Femur (tissue), 1 donor: ENCODE data around the gene TNXB.
A peak's percentile ranks its signal among the peaks of the same experiment; 100 is the strongest.
"Not testable (repeated sequence)": the region's sequence is repeated elsewhere in the genome, so short reads cannot be mapped to it uniquely, and the experiment has no call there.

Source experiments
- DNase-seq: peaks from one replicate; pipeline ENCODE4 v3.0.0-alpha.2; 2017

The TNXB gene

GRCh38 chr6:32084780-32085179 is 24.4 kb downstream of the TNXB start:
- DNase-seq: no peak

- DNase-seq: no peak
Observed at GRCh38 chr6:32083812-32084768, 25.0 kb downstream of the TNXB start.

- no peak for DNase-seq
Observed at GRCh38 chr6:32082935-32083334, 26.2 kb downstream of the TNXB start.

GRCh38 chr6:32082478-32082877 is 26.7 kb downstream of the TNXB start:
- DNase-seq: peak; percentile 72

GRCh38 chr6:32081168-32081990 is 27.8 kb downstream of the TNXB start:
- peak; percentile 90 for DNase-seq

GRCh38 chr6:32079566-32080290 is 29.4 kb downstream of the TNXB start:
- no peak for DNase-seq

GRCh38 chr6:32076321-32076809 is 32.8 kb downstream of the TNXB start:
- peak; percentile 78 for DNase-seq

- DNase-seq: no peak
Observed at GRCh38 chr6:32075781-32076180, 33.4 kb downstream of the TNXB start.

- DNase-seq: no peak
Observed at GRCh38 chr6:32074996-32075532, 34.1 kb downstream of the TNXB start.

GRCh38 chr6:32073613-32074012 is 35.5 kb downstream of the TNXB start:
- DNase-seq: no peak

GRCh38 chr6:32073101-32073500 is 36.0 kb downstream of the TNXB start:
- DNase-seq: no peak

GRCh38 chr6:32070814-32071543 is 38.2 kb downstream of the TNXB start:
- DNase-seq: peak; percentile 85

- no peak for DNase-seq
Observed at GRCh38 chr6:32069878-32070515, 39.1 kb downstream of the TNXB start.

- no peak for DNase-seq
Observed at GRCh38 chr6:32069460-32069859, 39.7 kb downstream of the TNXB start.

GRCh38 chr6:32068867-32069266 is 40.3 kb downstream of the TNXB start:
- no peak for DNase-seq

- DNase-seq: not testable (repeated sequence)
Observed at GRCh38 chr6:32068315-32068714, 40.8 kb downstream of the TNXB start.

GRCh38 chr6:32067521-32067920 is 41.6 kb downstream of the TNXB start:
- DNase-seq: not testable (repeated sequence)

- DNase-seq: no peak
Observed at GRCh38 chr6:32064706-32065105, 44.4 kb downstream of the TNXB start.

- DNase-seq: no peak
Observed at GRCh38 chr6:32060966-32061655, 48.0 kb downstream of the TNXB start.

GRCh38 chr6:32058511-32058963 is 50.6 kb downstream of the TNXB start:
- peak; percentile 61 for DNase-seq

- no peak for DNase-seq
Observed at GRCh38 chr6:32057966-32058365, 51.2 kb downstream of the TNXB start.
